Neutrophil (primary cell): ENCODE results near the gene ZSWIM9.

Experiments used
- H3K27ac ChIP-seq: fragments of 200-600 bp; sonication (generic); 2 replicates; pipeline ENCODE4 v1.5.1; 2016; ENCODE audit warnings: mild to moderate bottlenecking, moderate library complexity
- H3K27me3 ChIP-seq: fragments of 200-600 bp; sonication (generic); 2 replicates; pipeline ENCODE4 v1.6.0; 2016; ENCODE audit warnings: mild to moderate bottlenecking
- H3K36me3 ChIP-seq: fragments of 200-600 bp; sonication (generic); 2 replicates; pipeline ENCODE4 v1.5.1; 2017
- H3K4me1 ChIP-seq, 2 experiments: fragments of 200-600 bp in 1 of 2; sonication (generic) in 1 of 2; 1 replicate in 1 of 2; 2 replicates in 1 of 2; pipeline versions ENCODE4 v1.5.1 to v1.6.1; 2013 to 2016; ENCODE audit warnings: low read depth in 1 of 2, low read length in 1 of 2, mild to moderate bottlenecking in 1 of 2, moderate library complexity in 1 of 2; ENCODE audit not compliant: control insufficient read depth in 1 of 2, insufficient read depth in 1 of 2
- H3K4me3 ChIP-seq, 2 experiments: fragments of 200-600 bp in 1 of 2; sonication (generic) in 1 of 2; 1 replicate in 1 of 2; 2 replicates in 1 of 2; pipeline ENCODE4 v1.5.1; 2013 to 2016; ENCODE audit warnings: low read depth in 1 of 2, low read length in 1 of 2, mild to moderate bottlenecking in 1 of 2, moderate library complexity in 1 of 2
- H3K9me3 ChIP-seq: fragments of 200-600 bp; sonication (generic); 2 replicates; pipeline ENCODE4 v1.5.1; 2016
- TF ChIP-seq, protein P1 (sequence below): fragments of 200-600 bp; sonication (generic); IDR thresholded peaks from 2 replicates; pipeline ENCODE4 v1.5.1; 2016; ENCODE audit warnings: antibody characterized with exemption

The ZSWIM9 gene

DNA sequence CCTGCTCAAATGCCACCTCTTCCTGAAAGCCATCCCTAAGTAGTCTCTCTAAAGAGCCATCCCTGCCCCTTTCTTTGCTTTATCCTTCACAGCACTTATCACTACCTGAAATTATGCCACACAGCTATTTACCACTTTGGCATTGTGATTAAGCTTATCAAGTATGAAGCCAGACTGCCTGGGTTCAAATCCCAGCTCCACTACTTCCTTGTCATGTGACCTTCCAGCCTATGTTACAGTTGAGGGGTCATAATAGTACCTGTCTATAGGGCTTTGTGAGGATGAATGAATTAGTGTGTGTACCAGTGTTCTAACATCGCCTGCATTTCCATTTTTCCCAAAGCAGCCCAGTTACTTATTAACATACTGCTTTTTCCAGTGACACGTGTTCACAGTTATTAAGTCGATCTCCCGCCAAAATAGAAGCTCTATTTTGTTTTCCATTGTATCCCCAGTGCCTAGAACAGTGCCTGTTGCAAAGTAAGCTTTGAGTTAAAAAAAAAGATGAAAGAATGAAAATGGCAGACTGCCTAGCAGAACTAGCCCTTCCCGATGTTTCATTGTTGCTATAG, 32.8 kb downstream of the ZSWIM9 start:
- peak overlapping the region; percentile 62 to 64 for H3K4me3 ChIP-seq
- no peaks in the 10 kb centered on the region for H3K27me3 ChIP-seq

GRCh38 chr19:48203794-48204628, 33.5 kb downstream of the ZSWIM9 start:
- H3K9me3 ChIP-seq, result no peaks in the 10 kb centered on the region
- H3K27me3 ChIP-seq, result no peaks in the 10 kb centered on the region
- peak overlapping the region; percentile 62 for H3K27ac ChIP-seq
- peaks cover 26 to 27% of the 10 kb centered on the region in 2 experiments for H3K4me1 ChIP-seq
- H3K4me3 ChIP-seq, result peak overlapping the region; percentile 62 to 64
- TF ChIP-seq, protein P1, sequence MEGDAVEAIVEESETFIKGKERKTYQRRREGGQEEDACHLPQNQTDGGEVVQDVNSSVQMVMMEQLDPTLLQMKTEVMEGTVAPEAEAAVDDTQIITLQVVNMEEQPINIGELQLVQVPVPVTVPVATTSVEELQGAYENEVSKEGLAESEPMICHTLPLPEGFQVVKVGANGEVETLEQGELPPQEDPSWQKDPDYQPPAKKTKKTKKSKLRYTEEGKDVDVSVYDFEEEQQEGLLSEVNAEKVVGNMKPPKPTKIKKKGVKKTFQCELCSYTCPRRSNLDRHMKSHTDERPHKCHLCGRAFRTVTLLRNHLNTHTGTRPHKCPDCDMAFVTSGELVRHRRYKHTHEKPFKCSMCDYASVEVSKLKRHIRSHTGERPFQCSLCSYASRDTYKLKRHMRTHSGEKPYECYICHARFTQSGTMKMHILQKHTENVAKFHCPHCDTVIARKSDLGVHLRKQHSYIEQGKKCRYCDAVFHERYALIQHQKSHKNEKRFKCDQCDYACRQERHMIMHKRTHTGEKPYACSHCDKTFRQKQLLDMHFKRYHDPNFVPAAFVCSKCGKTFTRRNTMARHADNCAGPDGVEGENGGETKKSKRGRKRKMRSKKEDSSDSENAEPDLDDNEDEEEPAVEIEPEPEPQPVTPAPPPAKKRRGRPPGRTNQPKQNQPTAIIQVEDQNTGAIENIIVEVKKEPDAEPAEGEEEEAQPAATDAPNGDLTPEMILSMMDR, result no peak
- H3K36me3 ChIP-seq, result peaks cover 10% of the 10 kb centered on the region

More for the DNA sequence above, 32.8 kb downstream of the ZSWIM9 start:
- TF ChIP-seq, protein P1, result no peak
- no peaks in the 10 kb centered on the region for H3K9me3 ChIP-seq
- H3K27ac ChIP-seq, result peak overlapping the region; percentile 62
- peaks cover 26 to 27% of the 10 kb centered on the region in 2 experiments for H3K4me1 ChIP-seq
- peaks cover 3% of the 10 kb centered on the region for H3K36me3 ChIP-seq

GRCh38 chr19:48206397-48207093, 36.1 kb downstream of the ZSWIM9 start:
- no peak overlapping the region for H3K4me3 ChIP-seq
- TF ChIP-seq, protein P1, result no peak
- no peaks in the 10 kb centered on the region for H3K9me3 ChIP-seq
- no peaks in the 10 kb centered on the region for H3K27me3 ChIP-seq
- peaks cover 26 to 27% of the 10 kb centered on the region in 2 experiments for H3K4me1 ChIP-seq
- H3K36me3 ChIP-seq, result peaks cover 27% of the 10 kb centered on the region
- H3K27ac ChIP-seq, result peak overlapping the region; percentile 15

- no peaks in the 10 kb centered on the region for H3K9me3 ChIP-seq
- TF ChIP-seq, protein P1, result no peak
- H3K36me3 ChIP-seq, result peaks cover 61% of the 10 kb centered on the region
- H3K4me1 ChIP-seq, result no peaks in the 10 kb centered on the region
- no peak overlapping the region for H3K27ac ChIP-seq
- no peaks in the 10 kb centered on the region for H3K27me3 ChIP-seq
- no peak overlapping the region for H3K4me3 ChIP-seq
Observed at GRCh38 chr19:48210005-48210404, 39.5 kb downstream of the ZSWIM9 start.

DNA sequence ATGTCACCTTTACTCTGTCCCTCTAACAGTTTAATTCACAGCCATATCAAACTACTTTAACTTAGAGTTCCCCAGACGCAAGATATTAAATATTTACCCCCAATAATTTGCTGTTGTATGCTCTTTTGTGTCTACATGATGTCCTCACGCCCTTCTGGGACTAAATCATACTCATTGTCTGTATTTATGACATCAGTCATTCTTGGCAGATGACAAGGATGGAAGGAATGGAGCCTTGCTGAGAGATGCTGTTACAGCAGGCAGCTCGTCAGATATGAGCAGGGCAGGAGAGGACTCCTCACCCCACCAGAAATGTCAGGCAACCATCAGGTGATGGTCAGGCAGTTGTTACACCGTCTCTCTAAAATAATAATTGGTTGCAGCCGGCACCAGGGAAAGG, 43.5 kb downstream of the ZSWIM9 start:
- TF ChIP-seq, protein P1, result no peak
- Histone ChIP-seq H3K4me1 (no peaks in the 10 kb centered on the region), H3K4me3 (no peak overlapping the region), H3K9me3 (no peaks in the 10 kb centered on the region), H3K27me3 (no peaks in the 10 kb centered on the region), H3K36me3 (peaks cover 91% of the 10 kb centered on the region), H3K27ac (no peak overlapping the region)
